OCI-LY1 (cell line): ENCODE results near the gene STEEP1.

Experiments
- H2AFZ ChIP-seq: fragments of 200-600 bp; sonication (generic), shearing (Covaris generic); 2 replicates; pipeline ENCODE4 v1.6.0; 2014; ENCODE audit warnings: antibody characterized with exemption, mild to moderate bottlenecking, low read length
- H3F3A ChIP-seq: fragments of 200-600 bp; sonication (generic), shearing (Covaris generic); 2 replicates; pipeline ENCODE4 v1.6.0; 2014; ENCODE audit warnings: mild to moderate bottlenecking, antibody characterized with exemption, low read length, moderate library complexity; ENCODE audit not compliant: insufficient read depth
- H3K27ac ChIP-seq: fragments of 200-600 bp; sonication (generic); 2 replicates; pipeline ENCODE4 v1.5.1; 2014; ENCODE audit warnings: low read length, mixed run types, mild to moderate bottlenecking, low read depth; ENCODE audit not compliant: poor library complexity, severe bottlenecking
- H3K27me3 ChIP-seq: fragments of 200-600 bp; sonication (generic); 2 replicates; pipeline ENCODE4 v1.6.0; 2014; ENCODE audit warnings: antibody characterized with exemption, mild to moderate bottlenecking, low read length, moderate library complexity; ENCODE audit not compliant: insufficient read depth
- H3K36me3 ChIP-seq: fragments of 200-600 bp; sonication (generic); 2 replicates; pipeline ENCODE4 v1.6.1; 2014; ENCODE audit warnings: mild to moderate bottlenecking, antibody characterized with exemption, low read length, moderate library complexity, mixed read lengths; ENCODE audit not compliant: insufficient read depth
- H3K4me1 ChIP-seq: fragments of 200-600 bp; sonication (generic); 2 replicates; pipeline ENCODE4 v1.5.1; 2014; ENCODE audit warnings: mild to moderate bottlenecking, low read length, moderate library complexity; ENCODE audit not compliant: insufficient read depth, severe bottlenecking
- H3K4me2 ChIP-seq: fragments of 200-600 bp; sonication (generic), shearing (Covaris generic); 2 replicates; pipeline ENCODE4 v1.6.1; 2014; ENCODE audit warnings: low read length
- H3K4me3 ChIP-seq: fragments of 200-600 bp; sonication (generic); 2 replicates; pipeline ENCODE4 v1.5.1; 2014; ENCODE audit warnings: low read length, low read depth, mild to moderate bottlenecking, mixed read lengths; ENCODE audit not compliant: poor library complexity, severe bottlenecking
- H3K79me2 ChIP-seq: fragments of 200-600 bp; shearing (Covaris generic); 2 replicates; pipeline ENCODE4 v1.6.1; 2016; ENCODE audit warnings: mixed run types, low read length, mixed read lengths; ENCODE audit not compliant: insufficient read depth
- H3K9ac ChIP-seq: fragments of 200-600 bp; sonication (generic), shearing (Covaris generic); 2 replicates; pipeline ENCODE4 v1.6.1; 2014; ENCODE audit warnings: mild to moderate bottlenecking, low read length, mixed read lengths
- H3K9me2 ChIP-seq: fragments of 200-600 bp; sonication (generic), shearing (Covaris generic); 2 replicates; pipeline ENCODE4 v1.6.1; 2014; ENCODE audit warnings: low read depth, mild to moderate bottlenecking, low read length, mixed read lengths
- H3K9me3 ChIP-seq: fragments of 200-600 bp; shearing (Covaris generic); 2 replicates; pipeline ENCODE4 v1.6.1; 2014; ENCODE audit warnings: low read length, mixed read lengths
- H4K20me1 ChIP-seq: fragments of 200-600 bp; sonication (generic), shearing (Covaris generic); 2 replicates; pipeline ENCODE4 v1.6.0; 2016; ENCODE audit warnings: mild to moderate bottlenecking, low read length; ENCODE audit not compliant: insufficient read depth
- EZH2 ChIP-seq: fragments of 200-600 bp; sonication (generic), shearing (Covaris generic); IDR thresholded peaks from 2 replicates; pipeline ENCODE4 v1.8.0; 2017; ENCODE audit warnings: borderline replicate concordance, mixed run types, mild to moderate bottlenecking, antibody characterized with exemption, low read length, moderate library complexity, mixed read lengths
- TF ChIP-seq, protein P1 (sequence below): fragments of 200-600 bp; sonication (generic), shearing (Covaris generic); IDR thresholded peaks from 2 replicates; pipeline ENCODE4 v1.5.1; 2017; ENCODE audit warnings: mild to moderate bottlenecking, antibody characterized with exemption, low read length, moderate library complexity, mixed read lengths

STEEP1 gene

GRCh38 chrX:119549327-119550016, 15.7 kb downstream of the STEEP1 start:
- Histone ChIP-seq H2AFZ (no peak overlapping the region), H3K27me3 (no peaks in the 10 kb centered on the region), H3K27ac (no peak overlapping the region), H3K9ac (no peak overlapping the region), H3K9me3 (no peaks in the 10 kb centered on the region), H3K4me3 (peak overlapping the region; percentile 19), H3K9me2 (no peaks in the 10 kb centered on the region), H3K4me1 (peaks cover 12% of the 10 kb centered on the region), H4K20me1 (no peaks in the 10 kb centered on the region), H3K4me2 (peak overlapping the region; percentile 43; the same call in 1 of the 2 replicates), H3K79me2 (no peaks in the 10 kb centered on the region; the same call in 1 of the 2 replicates), H3F3A (no peaks in the 10 kb centered on the region), H3K36me3 (peaks cover 19% of the 10 kb centered on the region)
- TF ChIP-seq EZH2: no peak
- TF ChIP-seq, protein P1, sequence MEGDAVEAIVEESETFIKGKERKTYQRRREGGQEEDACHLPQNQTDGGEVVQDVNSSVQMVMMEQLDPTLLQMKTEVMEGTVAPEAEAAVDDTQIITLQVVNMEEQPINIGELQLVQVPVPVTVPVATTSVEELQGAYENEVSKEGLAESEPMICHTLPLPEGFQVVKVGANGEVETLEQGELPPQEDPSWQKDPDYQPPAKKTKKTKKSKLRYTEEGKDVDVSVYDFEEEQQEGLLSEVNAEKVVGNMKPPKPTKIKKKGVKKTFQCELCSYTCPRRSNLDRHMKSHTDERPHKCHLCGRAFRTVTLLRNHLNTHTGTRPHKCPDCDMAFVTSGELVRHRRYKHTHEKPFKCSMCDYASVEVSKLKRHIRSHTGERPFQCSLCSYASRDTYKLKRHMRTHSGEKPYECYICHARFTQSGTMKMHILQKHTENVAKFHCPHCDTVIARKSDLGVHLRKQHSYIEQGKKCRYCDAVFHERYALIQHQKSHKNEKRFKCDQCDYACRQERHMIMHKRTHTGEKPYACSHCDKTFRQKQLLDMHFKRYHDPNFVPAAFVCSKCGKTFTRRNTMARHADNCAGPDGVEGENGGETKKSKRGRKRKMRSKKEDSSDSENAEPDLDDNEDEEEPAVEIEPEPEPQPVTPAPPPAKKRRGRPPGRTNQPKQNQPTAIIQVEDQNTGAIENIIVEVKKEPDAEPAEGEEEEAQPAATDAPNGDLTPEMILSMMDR: no peak

DNA sequence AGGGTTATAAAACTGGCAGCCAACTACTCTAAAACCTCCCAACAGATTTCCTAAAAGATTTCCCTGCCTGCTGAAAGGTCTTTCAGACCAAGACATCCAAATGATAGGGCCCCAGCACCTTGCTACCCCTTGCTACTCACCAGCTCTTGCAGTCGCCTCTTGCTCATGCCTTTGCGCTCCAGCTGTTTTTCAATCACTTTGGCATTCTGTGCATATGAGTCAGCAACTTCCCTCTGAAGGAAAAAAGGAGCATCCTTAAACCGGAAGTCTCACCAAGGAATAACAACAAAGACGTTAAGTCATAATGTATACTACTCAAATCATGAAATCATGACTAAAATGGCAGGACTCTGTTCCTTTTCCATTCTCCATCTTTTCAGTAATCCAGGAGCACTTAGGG, 24.0 kb downstream of the STEEP1 start:
- Histone ChIP-seq H4K20me1 (no peaks in the 10 kb centered on the region), H3K4me2 (no peak overlapping the region), H3K27me3 (no peaks in the 10 kb centered on the region), H3K27ac (no peak overlapping the region), H3K36me3 (peaks cover 18% of the 10 kb centered on the region; the same call in 1 of the 2 replicates), H3F3A (no peaks in the 10 kb centered on the region), H3K79me2 (no peaks in the 10 kb centered on the region), H3K4me1 (no peaks in the 10 kb centered on the region), H3K9ac (no peak overlapping the region), H3K4me3 (no peak overlapping the region), H2AFZ (no peak overlapping the region), H3K9me2 (no peaks in the 10 kb centered on the region), H3K9me3 (no peaks in the 10 kb centered on the region)
- TF ChIP-seq EZH2: no peak
- TF ChIP-seq, protein P1: no peak

DNA sequence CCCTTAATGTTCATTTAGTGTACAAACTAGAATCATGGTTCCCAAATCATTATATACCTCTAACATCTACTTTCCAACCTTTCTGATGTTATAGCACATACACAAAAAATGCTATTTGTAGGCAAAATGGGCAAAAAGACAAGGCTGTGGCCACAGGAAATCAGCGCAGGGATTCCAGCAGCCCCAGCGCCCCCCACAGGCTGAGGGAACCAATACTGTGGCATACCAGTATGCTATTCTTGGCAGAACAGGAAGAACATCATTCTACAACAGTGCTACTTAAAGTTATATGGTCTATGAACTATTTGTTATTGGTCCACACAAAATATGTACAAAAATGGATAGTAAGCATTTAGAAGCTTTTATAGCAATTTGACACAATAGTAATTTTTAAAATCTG, 25.3 kb downstream of the STEEP1 start:
- H4K20me1 ChIP-seq: no peaks in the 10 kb centered on the region
- no peaks in the 10 kb centered on the region for H3K27me3 ChIP-seq
- no peaks in the 10 kb centered on the region for H3K9me3 ChIP-seq
- H2AFZ ChIP-seq: no peak overlapping the region
- TF ChIP-seq, protein P1: peak; percentile 30; the same call in 1 of the 2 replicates
- no peak for TF ChIP-seq EZH2
- no peaks in the 10 kb centered on the region for H3K79me2 ChIP-seq
- H3K4me2 ChIP-seq: no peak overlapping the region
- H3F3A ChIP-seq: no peaks in the 10 kb centered on the region
- peaks cover 22% of the 10 kb centered on the region for H3K36me3 ChIP-seq
- no peak overlapping the region for H3K27ac ChIP-seq
- no peak overlapping the region for H3K9ac ChIP-seq
- no peaks in the 10 kb centered on the region for H3K4me1 ChIP-seq
- no peak overlapping the region for H3K4me3 ChIP-seq
- no peaks in the 10 kb centered on the region for H3K9me2 ChIP-seq
